ENCODE data around the gene CXCR2. TPM values are rescaled to one million over a fixed set of nuclear protein-coding genes. Genes with fewer than 3 reads are reported as not detected.

Gene CXCR2
- total and polyA plus RNA-seq, 2 of the 8 experiments (the other 6 are each of a cell fraction or from before 2014, with no cell fraction given) = 1.4 to 1.6 TPM

- Histone ChIP-seq H3K23me2 (ENCODE audit: low read depth, low read length) (no peaks in the 10 kb centered on the region), H3K56ac (replicated peaks; ENCODE audit: insufficient read length, low read depth, low read length) (no peak overlapping the region), H2AFZ (ENCODE audit: low read length) (no peak overlapping the region), H3K4me2 (ENCODE audit: insufficient read depth in 1 of 2, low read depth in 2 of 2, low read length in 2 of 2) (no peak overlapping the region), H3K79me2 (ENCODE audit: control insufficient read depth in 1 of 2, insufficient read depth in 2 of 2, low read length in 2 of 2) (no peaks in the 10 kb centered on the region), H3K4me1 (replicated peaks in 1 of 4; ENCODE audit: control insufficient read depth in 3 of 4, insufficient read depth in 4 of 4, low read length in 3 of 4) (0 out of 7 replicates have a peak, but pooled peaks cover 0 to under 1% (median 0%) of the 10 kb centered on the region in 4 experiments), H3K23ac (ENCODE audit: insufficient read length) (no peak overlapping the region), H3K14ac (ENCODE audit: insufficient read length) (no peak overlapping the region), H3K79me1 (ENCODE audit: low read depth, low read length) (no peaks in the 10 kb centered on the region), H2BK20ac (ENCODE audit: low read length) (no peak overlapping the region), H3K18ac (ENCODE audit: extremely low read depth, low read length) (no peak overlapping the region), H2BK120ac (replicated peaks; ENCODE audit: low read depth, low read length) (no peak overlapping the region), H4K91ac (replicated peaks; ENCODE audit: insufficient read length, low read length) (no peak overlapping the region), H3K4me3 (ENCODE audit: extremely low read depth in 1 of 4, insufficient read depth in 2 of 4, low read depth in 3 of 4, low read length in 4 of 4) (no peak overlapping the region), H3K4ac (replicated peaks; ENCODE audit: insufficient read length, low read depth, low read length) (no peak overlapping the region), H4K5ac (ENCODE audit: insufficient read length, low read depth, low read length) (no peak overlapping the region), H4K20me1 (replicated peaks in 1 of 2; ENCODE audit: control insufficient read depth in 1 of 2, insufficient read depth in 2 of 2, low read length in 2 of 2) (no peaks in the 10 kb centered on the region), H3K9ac (replicated peaks in 1 of 4; ENCODE audit: extremely low read depth in 1 of 4, low read depth in 3 of 4, low read length in 3 of 4) (no peak overlapping the region), H3K9me3 (ENCODE audit: insufficient read depth in 2 of 2, low read depth in 1 of 2, low read length in 1 of 2) (no peaks in the 10 kb centered on the region), H2BK15ac (ENCODE audit: low read length) (no peak overlapping the region), H2BK12ac (ENCODE audit: low read depth, low read length) (no peak overlapping the region), H4K8ac (ENCODE audit: extremely low read depth, insufficient read depth, low read length) (no peak overlapping the region), H2AK5ac (ENCODE audit: low read depth, low read length) (no peak overlapping the region), H3K27me3 (replicated peaks in 1 of 4; ENCODE audit: control insufficient read depth in 3 of 4, extremely low read depth in 1 of 4, insufficient read depth in 3 of 4, low read length in 3 of 4) (0 out of 7 replicates have a peak, but pooled peaks cover 0 to 3% (median 0%) of the 10 kb centered on the region in 4 experiments), H3K27ac (ENCODE audit: low read depth, low read length) (no peak overlapping the region), H2BK5ac (ENCODE audit: low read depth, low read length) (no peak overlapping the region), H3K36me3 (ENCODE audit: control insufficient read depth in 2 of 4, insufficient read depth in 4 of 4, low read length in 3 of 4) (no peaks in the 10 kb centered on the region)
- WGBS, 2 experiments (ENCODE audit: extremely low coverage in 1 of 2, insufficient coverage in 1 of 2, insufficient read length in 1 of 2, insufficient replicate concordance in 2 of 2, low coverage in 1 of 2, low lambda C conversion rate in 2 of 2, missing lambda C conversion rate in 1 of 2) = 80% methylated on average over 1 of the region's 1 CpG; no CpG with 5 or more reads in 1 of the 2 experiments
- POLR2A ChIA-PET (ENCODE audit: partially characterized antibody) = no interaction called here
- no peak for DNase-seq (ENCODE audit: low read depth in 1 of 2, low spot score in 2 of 2)
- TF ChIP-seq MAFK (IDR thresholded peaks at IDR 0.05; ENCODE audit: low read depth, low read length) = no peak
- TF ChIP-seq ZNF274 (IDR thresholded peaks at IDR 0.05; ENCODE audit: borderline replicate concordance, extremely low read depth, low read length) = no peak
- TF ChIP-seq CHD1 (IDR thresholded peaks at IDR 0.05; ENCODE audit: low read depth, low read length) = no peak
- TF ChIP-seq RXRA (IDR thresholded peaks at IDR 0.05; ENCODE audit: insufficient read depth, low read depth, low read length) = no peak
- TF ChIP-seq KDM5A (IDR thresholded peaks at IDR 0.05; ENCODE audit: low read length) = no peak
- FAIRE-seq = no peak
- CTCF ChIA-PET (ENCODE audit: partially characterized antibody) = interaction anchor here (0.7 to 1.4 kb wide), 2 partner anchors 92 to 960 kb away, joined by 3 to 7 read pairs; no protein-coding TSS in a partner anchor
Observed at GRCh38 chr2:218162814-218163213, 37.0 kb downstream of the CXCR2 start.
